Peyer's patch (tissue), 4 donors: ENCODE data around the gene STK32A. TPM values are rescaled to one million over a fixed set of nuclear protein-coding genes. Genes with fewer than 3 reads are reported as not detected.

Experiments
- DNase-seq, 3 donors: peaks; one replicate each; pipeline ENCODE4 v3.0.0-alpha.2; 2017 to 2019
- H3K27ac ChIP-seq, 4 donors: fragments of 200-600 bp; sonication (generic); one replicate each; pipeline ENCODE4 v1.5.1; 2016 to 2019
- H3K27me3 ChIP-seq, 2 donors: fragments of 200-600 bp; sonication (generic); one replicate each; pipeline ENCODE4 v1.5.1; 2019
- H3K36me3 ChIP-seq, 3 donors: fragments of 200-600 bp; sonication (generic); one replicate each; pipeline ENCODE4 v1.5.1; 2016 to 2019
- H3K4me1 ChIP-seq, 4 donors: fragments of 200-600 bp; sonication (generic); one replicate each; pipeline ENCODE4 v1.5.1; 2016 to 2019
- H3K4me3 ChIP-seq, 4 donors: fragments of 200-600 bp; sonication (generic); 1 replicate in 3 of 4; 2 replicates in 1 of 4; pipeline ENCODE4 v1.5.1; 2016 to 2019; ENCODE audit warnings: mild to moderate bottlenecking in 1 of 4
- H3K9me3 ChIP-seq, 4 donors: fragments of 200-600 bp; sonication (generic); one replicate each; pipeline ENCODE4 v1.5.1; 2016 to 2019; ENCODE audit warnings: mild to moderate bottlenecking in 1 of 4
- CTCF ChIP-seq, 6 experiments: fragments of 450-650 bp in 4 of 6; fragments of 200-600 bp in 2 of 6; sonication (generic) in 1 of 6; IDR thresholded peaks; one replicate each; pipeline ENCODE4 v1.5.1; 2017 to 2019; ENCODE audit warnings: antibody characterized with exemption in 6 of 6, mild to moderate bottlenecking in 3 of 6, moderate library complexity in 1 of 6
- POLR2A ChIP-seq, 2 donors: fragments of 450-650 bp; IDR thresholded peaks; one replicate each; pipeline ENCODE4 v1.5.1; 2017; ENCODE audit warnings: antibody characterized with exemption in 2 of 2, mild to moderate bottlenecking in 2 of 2, moderate library complexity in 2 of 2
- total RNA-seq, 4 donors: library from RNA; depleted of rRNA; stranded (reverse); fragments of >200 nt; gene quantifications; one replicate each; pipeline ENCODE4 v1.1.0, GENCODE V29; 2016

Gene STK32A
- total RNA-seq, 4 donors from 2014 or later = 0.18 to 4.1 (median 0.32) TPM

GRCh38 chr5:147348451-147348850, 113.6 kb downstream of the STK32A start:
- no peaks in the 10 kb centered on the region for H3K27me3 ChIP-seq
- no peaks in the 10 kb centered on the region for H3K4me1 ChIP-seq
- H3K9me3 ChIP-seq = no peaks in the 10 kb centered on the region
- DNase-seq = no peak
- H3K36me3 ChIP-seq = no peaks in the 10 kb centered on the region
- H3K4me3 ChIP-seq = no peak overlapping the region
- no peak overlapping the region for H3K27ac ChIP-seq
- TF ChIP-seq CTCF (IDR thresholded peaks at IDR 0.05) (no peak), POLR2A (IDR thresholded peaks at IDR 0.05) (no peak)

- TF ChIP-seq CTCF (IDR thresholded peaks at IDR 0.05) = no peak
- no peak for TF ChIP-seq POLR2A (IDR thresholded peaks at IDR 0.05)
- H3K27ac ChIP-seq = no peak overlapping the region
Measured at GRCh38 chr5:147349241-147349640, 114.4 kb downstream of the STK32A start.

GRCh38 chr5:147359101-147359500, 124.3 kb downstream of the STK32A start:
- TF ChIP-seq CTCF (IDR thresholded peaks at IDR 0.05) = no peak
- TF ChIP-seq POLR2A (IDR thresholded peaks at IDR 0.05) = no peak
- H3K27ac ChIP-seq = no peak overlapping the region
- no peaks in the 10 kb centered on the region for H3K27me3 ChIP-seq
- H3K4me3 ChIP-seq = no peak overlapping the region
- no peak for DNase-seq
- H3K4me1 ChIP-seq = no peaks in the 10 kb centered on the region
- no peaks in the 10 kb centered on the region for H3K9me3 ChIP-seq
- H3K36me3 ChIP-seq = no peaks in the 10 kb centered on the region

More at GRCh38 chr5:147349241-147349640, 114.4 kb downstream of the STK32A start:
- Histone ChIP-seq H3K9me3 (no peaks in the 10 kb centered on the region), H3K36me3 (no peaks in the 10 kb centered on the region), H3K4me1 (no peaks in the 10 kb centered on the region), H3K4me3 (no peak overlapping the region), H3K27me3 (no peaks in the 10 kb centered on the region)
- DNase-seq = no peak

GRCh38 chr5:147359581-147359980, 124.8 kb downstream of the STK32A start:
- H3K27me3 ChIP-seq = no peaks in the 10 kb centered on the region
- no peak for DNase-seq
- H3K4me1 ChIP-seq = no peaks in the 10 kb centered on the region
- TF ChIP-seq CTCF (IDR thresholded peaks at IDR 0.05) (no peak), POLR2A (IDR thresholded peaks at IDR 0.05) (no peak)
- no peak overlapping the region for H3K4me3 ChIP-seq
- H3K9me3 ChIP-seq = no peaks in the 10 kb centered on the region
- H3K27ac ChIP-seq = no peak overlapping the region
- H3K36me3 ChIP-seq = no peaks in the 10 kb centered on the region

GRCh38 chr5:147360816-147361215, 126.0 kb downstream of the STK32A start:
- DNase-seq = no peak
- Histone ChIP-seq H3K27ac (no peak overlapping the region), H3K36me3 (no peaks in the 10 kb centered on the region), H3K9me3 (no peaks in the 10 kb centered on the region), H3K27me3 (no peaks in the 10 kb centered on the region), H3K4me1 (no peaks in the 10 kb centered on the region), H3K4me3 (no peak overlapping the region)
- TF ChIP-seq POLR2A (IDR thresholded peaks at IDR 0.05) (no peak), CTCF (IDR thresholded peaks at IDR 0.05) (no peak)
